ENCODE data around the gene PPA1.
"Not testable (repeated sequence)": the region's sequence is repeated elsewhere in the genome, so short reads cannot be mapped to it uniquely, and the experiment has no call there.

The PPA1 gene

DNA sequence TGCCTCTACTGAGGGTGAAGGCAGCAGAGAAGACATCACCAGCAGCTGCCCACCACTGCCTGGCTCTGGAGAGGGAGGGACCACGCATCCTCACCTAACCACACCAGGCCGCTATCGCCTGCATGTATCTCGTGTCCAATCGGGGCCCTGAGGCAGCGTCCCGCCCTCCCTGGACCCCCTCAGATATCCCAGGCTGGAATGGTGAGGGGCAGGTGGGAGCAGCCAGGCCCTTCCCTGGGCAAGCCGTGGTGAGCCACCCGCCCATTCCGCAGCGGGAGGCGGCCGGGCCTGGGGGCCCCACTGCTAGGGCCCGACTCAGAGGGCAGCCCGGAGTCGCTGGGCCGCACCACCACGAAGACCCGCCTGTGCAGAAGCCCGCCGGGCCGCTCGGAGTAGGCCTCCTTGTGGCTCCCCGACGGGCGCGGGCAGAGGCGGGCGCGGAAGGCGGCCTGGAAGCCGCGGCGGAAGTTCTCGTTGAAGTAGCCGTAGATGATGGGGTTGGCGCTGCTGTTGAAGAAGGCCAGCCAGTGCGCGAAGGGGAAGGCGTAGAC, 21.6 kb upstream of the PPA1 start:
- no peak overlapping the region for H3K27ac ChIP-seq (ENCODE audit: low read depth, low read length)
- no peak overlapping the region for H3K4me3 ChIP-seq (ENCODE audit: low read depth, low read length)
- no peaks in the 10 kb centered on the region for H3K36me3 ChIP-seq (ENCODE audit: control insufficient read depth, insufficient read depth, low read length)
- no peaks in the 10 kb centered on the region for H3K9me3 ChIP-seq (ENCODE audit: control insufficient read depth, insufficient read depth, low read length)
- H3K27me3 ChIP-seq (ENCODE audit: control insufficient read depth, insufficient read depth, low read length), result no peaks in the 10 kb centered on the region
- no peak overlapping the region for H3K9ac ChIP-seq (ENCODE audit: low read depth, low read length)
- H3K4me1 ChIP-seq (ENCODE audit: control insufficient read depth, insufficient read depth, low read length), result no peaks in the 10 kb centered on the region

DNA sequence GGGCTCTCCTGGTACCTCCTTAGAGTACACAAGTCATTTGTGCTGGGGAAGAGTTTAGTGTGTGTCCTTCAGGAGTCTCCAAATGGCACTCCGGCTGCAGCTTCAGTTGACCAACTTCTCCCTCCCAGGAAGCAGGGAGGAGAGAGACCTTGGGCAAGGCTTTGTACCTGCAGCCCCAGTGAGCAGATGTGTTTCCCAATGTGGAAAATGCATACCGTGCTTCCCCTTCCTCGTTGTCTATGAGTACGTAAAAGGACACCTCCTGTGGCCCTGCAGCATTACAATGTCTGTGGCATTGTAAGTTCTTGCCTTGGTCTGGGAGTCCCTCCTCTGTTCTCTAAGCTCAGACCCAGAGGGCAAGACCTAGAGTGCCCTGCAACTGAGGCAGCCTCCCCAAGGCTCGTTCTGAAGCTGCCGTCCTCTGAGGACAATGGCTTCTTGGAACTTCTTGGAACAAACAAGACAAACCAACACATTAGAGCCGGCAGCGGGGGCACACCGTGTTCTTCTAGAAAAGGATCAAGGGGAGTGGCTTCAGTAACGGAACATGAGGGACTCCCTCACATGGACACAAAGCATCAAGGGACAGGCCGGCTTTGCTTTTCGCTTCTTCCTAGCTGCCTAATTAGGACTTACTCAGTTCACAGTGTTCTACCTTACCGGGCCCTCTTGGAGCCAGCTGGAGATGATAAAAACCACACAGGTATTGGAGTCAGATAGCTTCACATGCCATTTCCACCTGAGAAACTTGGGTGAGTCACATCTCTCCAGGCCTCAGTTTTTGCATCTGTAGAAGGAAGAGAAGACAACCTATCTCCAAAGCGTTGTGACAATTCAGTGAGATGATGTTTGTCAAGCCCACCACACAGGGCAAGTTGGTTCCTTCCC, 20.9 kb upstream of the PPA1 start:
- H3K36me3 ChIP-seq (ENCODE audit: control insufficient read depth, insufficient read depth, low read length), result no peaks in the 10 kb centered on the region
- H3K27me3 ChIP-seq (ENCODE audit: control insufficient read depth, insufficient read depth, low read length), result no peaks in the 10 kb centered on the region
- no peak overlapping the region for H3K9ac ChIP-seq (ENCODE audit: low read depth, low read length)
- no peak overlapping the region for H3K27ac ChIP-seq (ENCODE audit: low read depth, low read length)
- no peaks in the 10 kb centered on the region for H3K9me3 ChIP-seq (ENCODE audit: control insufficient read depth, insufficient read depth, low read length)
- no peak overlapping the region for H3K4me3 ChIP-seq (ENCODE audit: low read depth, low read length)
- no peaks in the 10 kb centered on the region for H3K4me1 ChIP-seq (ENCODE audit: control insufficient read depth, insufficient read depth, low read length)

DNA sequence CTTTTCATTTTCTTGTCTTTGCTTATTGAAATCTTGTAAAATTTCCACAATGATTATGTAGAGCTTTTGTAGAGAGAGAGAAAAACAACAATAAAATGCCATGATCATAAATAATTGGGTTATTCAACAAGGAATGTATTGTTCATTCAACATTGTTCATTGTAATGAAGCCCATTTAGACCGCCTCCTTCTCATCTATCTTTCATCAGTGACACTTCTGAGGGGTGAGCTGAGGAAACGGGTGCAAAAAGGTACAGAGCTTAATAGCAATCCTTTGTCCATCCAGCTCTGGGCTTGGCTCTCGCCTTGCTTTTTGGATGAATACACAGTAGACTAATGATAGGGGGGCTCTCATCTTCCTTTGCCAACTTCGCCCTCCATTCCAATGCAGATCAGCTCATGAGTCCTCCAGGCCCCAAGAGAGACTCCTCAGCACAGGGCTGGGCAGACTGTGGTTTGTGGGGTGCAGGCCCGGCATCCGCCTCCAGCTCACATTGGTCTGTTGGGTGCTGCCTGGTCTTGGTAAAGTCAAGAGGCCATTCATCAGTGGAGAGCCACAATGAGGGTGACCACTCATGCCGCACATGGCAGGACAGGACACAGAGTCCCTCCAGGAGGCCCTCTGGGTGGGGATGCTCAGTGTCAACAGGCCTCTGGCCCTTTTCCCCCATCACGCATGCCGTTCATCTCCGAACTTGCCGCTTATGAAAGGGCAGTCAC, 17.9 kb upstream of the PPA1 start:
- Histone ChIP-seq H3K27ac (ENCODE audit: low read depth, low read length) (no peak overlapping the region), H3K9me3 (ENCODE audit: control insufficient read depth, insufficient read depth, low read length) (no peaks in the 10 kb centered on the region), H3K9ac (ENCODE audit: low read depth, low read length) (no peak overlapping the region), H3K27me3 (ENCODE audit: control insufficient read depth, insufficient read depth, low read length) (no peaks in the 10 kb centered on the region), H3K4me3 (ENCODE audit: low read depth, low read length) (no peak overlapping the region), H3K4me1 (ENCODE audit: control insufficient read depth, insufficient read depth, low read length) (no peaks in the 10 kb centered on the region), H3K36me3 (ENCODE audit: control insufficient read depth, insufficient read depth, low read length) (no peaks in the 10 kb centered on the region)

DNA sequence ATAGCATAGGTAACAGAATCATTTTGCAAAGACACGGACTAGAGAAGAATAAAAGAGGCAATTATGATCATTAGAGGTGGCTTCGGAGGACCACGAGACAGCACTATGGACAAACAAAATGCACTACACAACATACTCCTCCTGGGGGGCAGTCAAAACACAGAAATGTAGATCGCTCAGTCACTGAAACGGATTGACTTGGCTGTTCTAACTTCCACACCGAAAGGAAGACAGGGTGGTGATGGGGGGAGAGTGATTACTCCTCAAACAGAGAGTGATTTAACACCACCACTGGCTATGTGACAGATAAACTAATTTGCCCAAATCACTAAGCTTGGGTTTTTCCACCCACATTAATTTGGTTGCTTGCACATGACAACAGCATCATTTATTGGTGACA, 14.1 kb upstream of the PPA1 start:
- Histone ChIP-seq H3K9ac (ENCODE audit: low read depth, low read length) (no peak overlapping the region), H3K9me3 (ENCODE audit: control insufficient read depth, insufficient read depth, low read length) (no peaks in the 10 kb centered on the region), H3K27ac (ENCODE audit: low read depth, low read length) (no peak overlapping the region), H3K27me3 (ENCODE audit: control insufficient read depth, insufficient read depth, low read length) (no peaks in the 10 kb centered on the region), H3K36me3 (ENCODE audit: control insufficient read depth, insufficient read depth, low read length) (no peaks in the 10 kb centered on the region), H3K4me3 (ENCODE audit: low read depth, low read length) (no peak overlapping the region), H3K4me1 (ENCODE audit: control insufficient read depth, insufficient read depth, low read length) (no peaks in the 10 kb centered on the region)

DNA sequence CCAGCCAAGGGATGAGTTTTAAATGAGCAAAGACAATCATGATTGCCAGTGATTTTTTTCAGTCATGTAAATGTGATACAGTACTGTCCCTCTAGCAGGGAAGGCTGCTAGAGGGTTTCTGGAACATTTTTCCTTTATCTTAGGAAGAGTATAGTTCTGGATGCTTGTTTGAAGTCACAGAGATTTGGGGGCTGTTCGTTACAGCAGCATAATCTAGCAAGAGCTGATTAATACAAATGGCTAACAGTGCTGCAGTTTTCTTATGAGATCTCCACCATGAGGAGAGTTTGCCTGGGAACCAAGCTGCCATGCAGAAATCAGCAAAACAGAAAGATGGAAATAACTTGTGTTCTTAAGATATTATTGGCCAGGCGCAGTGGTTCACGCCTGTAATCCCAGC, 7.9 kb upstream of the PPA1 start:
- Histone ChIP-seq H3K4me3 (ENCODE audit: low read depth, low read length) (no peak overlapping the region), H3K27me3 (ENCODE audit: control insufficient read depth, insufficient read depth, low read length) (no peaks in the 10 kb centered on the region), H3K4me1 (ENCODE audit: control insufficient read depth, insufficient read depth, low read length) (no peaks in the 10 kb centered on the region), H3K9me3 (ENCODE audit: control insufficient read depth, insufficient read depth, low read length) (0 out of 2 replicates have a peak, but pooled peaks cover 4% of the 10 kb centered on the region), H3K9ac (ENCODE audit: low read depth, low read length) (no peak overlapping the region), H3K27ac (ENCODE audit: low read depth, low read length) (no peak overlapping the region), H3K36me3 (ENCODE audit: control insufficient read depth, insufficient read depth, low read length) (no peaks in the 10 kb centered on the region)

DNA sequence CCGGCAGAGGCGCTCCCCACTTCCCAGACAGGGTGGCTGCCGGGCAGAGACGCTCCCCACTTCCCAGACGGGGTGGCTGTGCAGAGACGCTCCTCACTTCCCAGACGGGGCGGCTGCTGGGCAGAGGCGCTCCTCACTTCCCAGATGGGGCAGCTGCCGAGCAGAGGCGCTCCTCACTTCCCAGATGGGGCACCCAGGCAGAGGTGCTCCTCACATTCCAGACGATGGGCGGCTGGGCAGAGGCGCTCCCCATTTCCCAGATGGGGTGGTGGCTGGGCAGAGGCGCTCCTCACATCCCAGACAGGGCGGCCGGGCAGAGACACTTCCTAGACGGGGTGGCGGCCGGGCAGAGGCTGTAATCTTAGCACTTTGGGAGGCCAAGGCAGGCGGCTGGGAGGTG, 6.8 kb upstream of the PPA1 start:
- not testable (repeated sequence) for H3K4me3 ChIP-seq (ENCODE audit: low read depth, low read length); H3K4me1 ChIP-seq (ENCODE audit: control insufficient read depth, insufficient read depth, low read length); H3K36me3 ChIP-seq (ENCODE audit: control insufficient read depth, insufficient read depth, low read length); H3K27me3 ChIP-seq (ENCODE audit: control insufficient read depth, insufficient read depth, low read length); H3K9me3 ChIP-seq (ENCODE audit: control insufficient read depth, insufficient read depth, low read length); H3K27ac ChIP-seq (ENCODE audit: low read depth, low read length); H3K9ac ChIP-seq (ENCODE audit: low read depth, low read length)

DNA sequence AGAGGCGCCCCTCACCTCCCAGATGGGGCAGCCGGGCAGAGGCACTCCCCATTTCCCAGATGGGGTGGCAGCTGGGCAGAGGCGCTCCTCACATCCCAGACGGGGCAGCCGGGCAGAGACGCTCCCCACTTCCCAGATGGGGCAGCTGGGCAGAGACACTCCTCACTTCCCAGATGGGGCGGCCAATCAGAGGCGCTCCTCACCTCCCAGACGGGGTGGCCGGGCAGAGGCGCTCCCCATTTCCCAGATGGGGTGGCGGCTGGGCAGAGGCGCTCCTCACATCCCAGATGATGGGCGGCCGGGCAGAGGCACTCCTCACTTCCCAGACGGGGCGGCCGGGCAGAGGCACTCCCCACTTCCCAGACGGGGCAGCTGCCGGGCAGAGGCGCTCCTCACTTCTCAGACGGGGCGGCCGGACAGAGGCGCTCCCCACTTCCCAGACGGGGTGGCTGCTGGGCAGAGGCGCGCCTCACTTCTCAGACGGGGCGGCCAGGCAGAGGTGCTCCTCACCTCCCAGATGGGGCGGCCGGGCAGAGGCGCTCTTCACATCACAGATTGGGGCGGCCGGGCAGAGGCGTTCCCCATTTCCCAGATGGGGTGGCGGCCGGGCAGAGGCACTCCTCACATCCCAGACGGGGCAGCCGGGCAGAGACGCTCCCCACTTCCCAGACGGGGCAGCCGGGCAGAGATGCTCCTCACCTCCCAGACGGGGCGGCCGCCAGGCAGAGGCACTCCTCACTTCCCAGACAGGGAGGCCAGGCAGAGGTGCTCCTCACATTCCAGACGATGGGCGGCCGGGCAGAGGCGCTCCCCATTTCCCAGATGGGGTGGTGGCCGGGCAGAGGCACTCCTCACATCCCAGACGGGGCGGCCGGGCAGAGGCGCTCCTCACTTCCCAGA, 6.1 kb upstream of the PPA1 start:
- H3K27ac ChIP-seq (ENCODE audit: low read depth, low read length); H3K36me3 ChIP-seq (ENCODE audit: control insufficient read depth, insufficient read depth, low read length); H3K4me1 ChIP-seq (ENCODE audit: control insufficient read depth, insufficient read depth, low read length); H3K4me3 ChIP-seq (ENCODE audit: low read depth, low read length); H3K9ac ChIP-seq (ENCODE audit: low read depth, low read length); H3K27me3 ChIP-seq (ENCODE audit: control insufficient read depth, insufficient read depth, low read length); H3K9me3 ChIP-seq (ENCODE audit: control insufficient read depth, insufficient read depth, low read length): not testable (repeated sequence)

DNA sequence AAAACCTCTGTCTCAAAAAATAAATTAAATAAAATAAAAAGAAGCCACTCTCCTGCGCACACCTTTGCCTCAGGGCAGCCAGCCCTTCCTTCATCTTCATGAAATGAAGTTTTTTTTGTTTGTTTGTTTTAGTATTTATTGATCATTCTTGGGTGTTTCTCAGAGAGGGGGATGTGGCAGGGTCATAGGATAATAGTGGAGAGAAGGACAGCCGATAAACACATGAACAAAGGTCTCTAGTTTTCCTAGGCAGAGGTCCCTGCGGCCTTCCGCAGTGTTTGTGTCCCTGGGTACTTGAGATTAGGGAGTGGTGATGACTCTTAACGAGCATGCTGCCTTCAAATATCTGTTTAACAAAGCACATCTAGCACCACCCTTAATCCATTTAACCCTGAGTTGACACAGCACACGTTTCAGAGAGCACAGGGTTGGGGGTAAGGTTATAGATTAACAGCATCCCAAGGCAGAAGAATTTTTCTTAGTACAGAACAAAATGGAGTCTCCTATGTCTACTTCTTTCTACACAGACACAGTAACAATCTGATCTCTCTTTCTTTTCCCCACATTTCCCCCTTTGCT, 4.8 kb upstream of the PPA1 start:
- not testable (repeated sequence) for H3K9ac ChIP-seq (ENCODE audit: low read depth, low read length); H3K9me3 ChIP-seq (ENCODE audit: control insufficient read depth, insufficient read depth, low read length); H3K36me3 ChIP-seq (ENCODE audit: control insufficient read depth, insufficient read depth, low read length); H3K27ac ChIP-seq (ENCODE audit: low read depth, low read length); H3K4me3 ChIP-seq (ENCODE audit: low read depth, low read length); H3K4me1 ChIP-seq (ENCODE audit: control insufficient read depth, insufficient read depth, low read length); H3K27me3 ChIP-seq (ENCODE audit: control insufficient read depth, insufficient read depth, low read length)

DNA sequence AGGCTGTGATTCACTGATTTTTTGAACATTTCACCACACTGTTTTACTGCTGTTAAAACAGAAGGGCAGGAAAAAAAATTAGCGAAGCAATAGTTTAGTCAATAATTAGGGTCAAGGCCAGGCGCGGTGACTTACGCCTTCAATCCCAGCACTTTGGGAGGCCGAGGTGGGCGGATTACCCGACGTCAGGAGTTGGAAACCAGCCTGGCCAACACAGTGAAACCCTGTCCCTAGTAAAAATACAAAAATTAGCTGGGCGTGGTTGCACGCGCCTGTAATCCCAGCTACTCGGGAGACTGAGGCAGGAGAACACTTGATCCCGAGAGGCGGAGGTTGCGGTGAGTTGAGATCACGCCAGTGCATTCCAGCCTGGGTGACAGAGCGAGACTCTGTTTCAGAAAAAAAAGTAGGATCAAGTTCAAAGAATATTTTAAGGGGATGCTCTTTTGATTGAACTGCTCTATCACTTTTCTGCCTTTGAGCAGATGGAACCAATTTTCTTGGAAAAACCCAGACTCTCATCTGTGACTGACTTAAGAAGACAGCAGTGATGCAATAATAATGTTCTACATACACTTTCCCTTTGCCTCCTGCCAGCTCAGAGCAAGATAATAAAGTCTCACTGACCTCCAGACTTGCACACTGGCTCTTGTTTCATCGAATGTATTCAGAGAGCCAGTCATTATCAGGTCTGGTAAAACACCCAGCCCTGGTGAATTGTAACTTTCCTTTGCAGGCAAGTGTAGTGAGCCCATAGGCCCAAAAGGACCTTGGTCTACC, 1.6 kb upstream of the PPA1 start:
- Histone ChIP-seq H3K9ac (ENCODE audit: low read depth, low read length) (no peak overlapping the region), H3K9me3 (ENCODE audit: control insufficient read depth, insufficient read depth, low read length) (0 out of 2 replicates have a peak, but pooled peaks cover 4% of the 10 kb centered on the region), H3K36me3 (ENCODE audit: control insufficient read depth, insufficient read depth, low read length) (peaks cover 7% of the 10 kb centered on the region), H3K27me3 (ENCODE audit: control insufficient read depth, insufficient read depth, low read length) (no peaks in the 10 kb centered on the region), H3K4me1 (ENCODE audit: control insufficient read depth, insufficient read depth, low read length) (peaks cover 3% of the 10 kb centered on the region), H3K27ac (ENCODE audit: low read depth, low read length) (no peak overlapping the region), H3K4me3 (ENCODE audit: low read depth, low read length) (no peak overlapping the region)

DNA sequence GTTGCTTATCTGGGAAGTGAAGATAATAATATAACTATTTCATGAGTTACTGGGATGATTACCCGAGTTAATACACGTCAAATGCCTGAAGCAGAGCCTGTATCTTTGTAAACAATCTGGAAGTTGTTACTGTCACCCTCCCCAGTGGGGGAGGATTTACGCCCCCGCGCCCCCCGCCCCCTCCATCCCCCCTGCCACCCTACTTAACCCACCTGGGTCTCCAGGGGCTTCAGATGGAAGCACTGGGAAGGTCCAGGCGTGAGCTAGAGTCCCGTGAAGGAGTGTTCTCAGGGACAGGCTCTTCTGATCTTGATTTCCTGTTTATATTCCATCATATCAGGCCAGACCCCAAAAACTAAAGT, 691 bp upstream of the PPA1 start:
- Histone ChIP-seq H3K4me3 (ENCODE audit: low read depth, low read length) (peak overlapping the region; percentile 92), H3K36me3 (ENCODE audit: control insufficient read depth, insufficient read depth, low read length) (peaks cover 16% of the 10 kb centered on the region), H3K4me1 (ENCODE audit: control insufficient read depth, insufficient read depth, low read length) (peaks cover 3% of the 10 kb centered on the region), H3K27ac (ENCODE audit: low read depth, low read length) (peak overlapping the region; percentile 86), H3K27me3 (ENCODE audit: control insufficient read depth, insufficient read depth, low read length) (no peaks in the 10 kb centered on the region), H3K9me3 (ENCODE audit: control insufficient read depth, insufficient read depth, low read length) (0 out of 2 replicates have a peak, but pooled peaks cover 4% of the 10 kb centered on the region), H3K9ac (ENCODE audit: low read depth, low read length) (peak overlapping the region; percentile 94)
